Activated CD4-positive, alpha-beta T cell treated with anti-CD3 and anti-CD28 coated beads for 36 hours (primary cell): ENCODE measurements around the gene TMEM51. TPM values are rescaled to one million over a fixed set of nuclear protein-coding genes. Genes with fewer than 3 reads are reported as not detected.

Experiments
- ATAC-seq: fragments of 200-7000 bp; cut with Tn5 transposase; one replicate; pipeline ENCODE4 v1.10.0; 2021; ENCODE audit warnings: mild to moderate bottlenecking, moderate library complexity
- CTCF ChIA-PET: fragments of 350-600 bp; sonication (Branson Sonifier 250); formaldehyde crosslinking; loops from one replicate; lab custom pipeline; 2021; ENCODE audit warnings: antibody characterized with exemption; lab: Charles Lee
- POLR2A ChIA-PET: fragments of 350-600 bp; sonication (Branson Sonifier 250); formaldehyde crosslinking; loops from one replicate; lab custom pipeline; 2021; ENCODE audit warnings: antibody characterized with exemption, inconsistent platforms; lab: Charles Lee
- DNase-seq: peaks from one replicate; pipeline ENCODE4 v3.0.0-alpha.2; 2020
- H3K27ac Mint-ChIP-seq: one replicate; pipeline ENCODE4 v1.8.0; 2021; ENCODE audit warnings: mixed read lengths
- H3K27me3 Mint-ChIP-seq: one replicate; pipeline ENCODE4 v1.8.0; 2021; ENCODE audit warnings: mixed read lengths
- H3K36me3 Mint-ChIP-seq: one replicate; pipeline ENCODE4 v1.8.0; 2021; ENCODE audit warnings: low read depth, mixed read lengths
- H3K4me1 Mint-ChIP-seq: one replicate; pipeline ENCODE4 v1.8.0; 2021; ENCODE audit warnings: mixed read lengths
- H3K4me3 Mint-ChIP-seq: one replicate; pipeline ENCODE4 v1.8.0; 2021; ENCODE audit warnings: mild to moderate bottlenecking, moderate library complexity, mixed read lengths
- H3K9me3 Mint-ChIP-seq: one replicate; pipeline ENCODE4 v1.8.0; 2021; ENCODE audit warnings: low read depth, mixed read lengths
- intact Hi-C, 2 experiments: fragments of 100-400 bp; cut with DNase I in 1 of 2; cut with micrococcal nuclease in 1 of 2; formaldehyde crosslinking; loops; one replicate each; pipeline versions ENCODE4 v1.14.2 to v1.15.1; 2022 to 2024; cut with DNase I, micrococcal nuclease
- total RNA-seq, 2 experiments: library from RNA; stranded (reverse); gene quantifications; one replicate each; pipeline ENCODE4 v1.2.3, GENCODE V29; 2021

TMEM51 gene
- total RNA-seq, 2 experiments from 2014 or later: 0.11 TPM; not detected in 1

DNA sequence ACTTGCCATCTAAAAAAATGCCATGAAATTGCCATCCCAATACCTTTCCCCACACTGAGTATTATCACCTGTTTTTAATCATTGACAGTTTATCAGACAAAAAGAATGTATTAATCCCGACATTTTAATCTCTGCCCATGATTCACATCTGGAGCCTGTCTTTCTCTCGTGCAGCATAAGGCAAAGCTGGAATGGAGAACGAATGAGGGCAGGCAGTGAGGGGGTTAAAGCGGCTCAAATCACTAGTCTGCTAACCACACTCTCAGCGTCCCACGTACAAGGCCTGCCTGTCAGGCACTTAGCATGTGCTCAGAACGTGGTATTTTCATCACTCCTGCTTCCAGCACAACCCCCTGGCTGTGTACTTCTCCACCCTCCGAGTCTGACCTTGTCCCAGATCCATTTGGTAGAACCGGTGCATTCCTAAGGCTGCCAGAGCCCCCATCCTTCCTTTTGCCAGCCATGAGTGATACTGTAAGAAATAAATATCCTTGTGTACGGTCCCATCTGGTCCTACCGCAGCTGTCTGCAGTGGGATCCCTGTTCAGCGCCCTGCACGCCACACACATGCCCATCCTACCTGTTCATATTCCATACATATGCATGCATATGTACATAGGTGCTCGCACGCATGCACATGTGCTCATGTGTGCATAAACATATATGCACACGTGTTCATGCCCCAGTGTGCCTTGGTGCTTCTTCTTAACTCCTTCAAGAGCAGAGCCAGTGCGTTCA, 58.8 kb downstream of the TMEM51 start:
- Mint-ChIP-seq H3K36me3 (no peaks in the 10 kb centered on the region), H3K27ac (no peak overlapping the region), H3K27me3 (peaks cover 24% of the 10 kb centered on the region), H3K9me3 (no peaks in the 10 kb centered on the region), H3K4me3 (no peak overlapping the region), H3K4me1 (no peaks in the 10 kb centered on the region)
- POLR2A ChIA-PET: no interaction called here
- no peak for ATAC-seq
- DNase-seq: no peak
- CTCF ChIA-PET: interaction anchor here (1.4 kb wide), 1 partner anchor 59 kb away, joined by 3 read pairs; no protein-coding TSS in a partner anchor
- intact Hi-C loops: no loop called here

DNA sequence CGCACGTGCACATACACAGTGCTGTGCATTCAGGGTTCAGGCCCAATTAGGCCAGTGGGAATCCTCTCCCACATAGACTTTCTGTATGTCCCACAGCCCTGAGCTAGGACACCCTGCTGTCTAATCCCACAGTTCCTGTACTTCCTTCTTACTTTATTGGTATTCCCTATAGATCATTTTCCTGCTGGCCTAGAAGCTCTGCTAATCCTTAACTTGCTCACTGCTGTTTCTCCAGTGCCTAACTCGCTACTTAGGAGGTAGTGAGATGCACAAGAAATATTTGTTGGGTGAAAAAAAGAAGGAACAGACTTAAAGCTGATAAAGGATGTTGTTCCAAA, 59.4 kb downstream of the TMEM51 start:
- Mint-ChIP-seq H3K27ac (no peak overlapping the region), H3K36me3 (no peaks in the 10 kb centered on the region)

DNA sequence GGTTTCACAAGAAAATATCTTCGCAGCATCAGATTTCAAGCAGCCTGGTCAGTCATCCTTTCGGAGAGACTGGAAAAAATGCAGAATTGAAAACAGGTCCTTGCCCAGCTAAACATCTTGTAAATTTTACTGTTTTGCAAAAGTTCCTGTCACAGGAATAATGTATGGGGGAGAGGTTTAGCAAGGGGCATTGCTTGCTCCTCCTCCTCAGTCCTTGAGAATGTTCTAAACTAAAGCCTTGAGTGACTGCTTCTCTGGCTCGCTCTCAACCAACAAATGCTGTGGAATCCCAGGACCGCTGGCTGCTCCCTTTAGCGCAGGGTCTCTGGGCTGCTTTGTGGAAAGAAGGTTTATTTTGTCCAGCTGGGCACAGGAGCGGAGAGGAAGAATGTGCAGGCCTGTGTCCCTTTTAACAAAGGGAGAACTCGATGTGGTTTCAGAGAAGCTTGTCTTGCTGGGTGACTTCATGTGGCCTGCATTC, 59.8 kb downstream of the TMEM51 start:
- POLR2A ChIA-PET: interaction anchor here (0.6 to 1.1 kb wide), 2 partner anchors 18 to 69 kb away, joined by 3 to 6 read pairs; no protein-coding TSS in a partner anchor

More for the DNA sequence above, 59.4 kb downstream of the TMEM51 start:
- Mint-ChIP-seq H3K4me1 (no peaks in the 10 kb centered on the region), H3K9me3 (no peaks in the 10 kb centered on the region), H3K27me3 (peaks cover 20% of the 10 kb centered on the region), H3K4me3 (no peak overlapping the region)
- no peak for ATAC-seq
- intact Hi-C loops: no loop called here
- ChIA-PET CTCF (interaction anchor here (1.4 kb wide), 1 partner anchor 59 kb away, joined by 3 read pairs; no protein-coding TSS in a partner anchor), POLR2A (interaction anchor here (0.6 kb wide), 1 partner anchor 70 kb away, joined by 6 read pairs; no protein-coding TSS in a partner anchor)
- DNase-seq: no peak

DNA sequence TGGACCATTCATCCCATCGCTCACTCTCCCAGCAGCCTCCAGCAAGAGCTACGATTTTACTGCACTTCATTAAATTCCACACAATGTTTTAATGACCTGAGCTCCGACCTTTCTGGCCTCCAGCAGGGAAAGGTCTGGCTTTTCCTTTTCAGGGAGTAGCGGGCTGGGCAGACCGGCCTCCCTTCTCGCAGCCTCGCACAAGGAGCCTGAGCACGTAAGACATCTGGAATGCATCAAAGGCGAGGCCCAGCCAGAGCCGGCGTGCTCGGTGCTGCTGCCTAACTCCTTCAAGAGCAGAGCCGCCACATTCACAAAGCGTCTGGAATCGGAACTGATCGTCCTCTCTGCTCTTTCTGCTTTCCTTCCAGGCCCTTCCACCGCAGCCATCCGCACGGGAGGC, 61.0 kb downstream of the TMEM51 start:
- ChIA-PET CTCF (no interaction called here), POLR2A (interaction anchor here (1.1 kb wide), 1 partner anchor 17 kb away, joined by 3 read pairs; no protein-coding TSS in a partner anchor)
- no peaks in the 10 kb centered on the region for H3K4me1 Mint-ChIP-seq

More for the DNA sequence above, 59.8 kb downstream of the TMEM51 start:
- CTCF ChIA-PET: no interaction called here
- Mint-ChIP-seq H3K27ac (no peak overlapping the region), H3K4me1 (no peaks in the 10 kb centered on the region), H3K27me3 (peaks cover 19% of the 10 kb centered on the region), H3K36me3 (no peaks in the 10 kb centered on the region), H3K9me3 (no peaks in the 10 kb centered on the region), H3K4me3 (no peak overlapping the region)
- ATAC-seq (no peak), DNase-seq (no peak)
- intact Hi-C loops: no loop called here

DNA sequence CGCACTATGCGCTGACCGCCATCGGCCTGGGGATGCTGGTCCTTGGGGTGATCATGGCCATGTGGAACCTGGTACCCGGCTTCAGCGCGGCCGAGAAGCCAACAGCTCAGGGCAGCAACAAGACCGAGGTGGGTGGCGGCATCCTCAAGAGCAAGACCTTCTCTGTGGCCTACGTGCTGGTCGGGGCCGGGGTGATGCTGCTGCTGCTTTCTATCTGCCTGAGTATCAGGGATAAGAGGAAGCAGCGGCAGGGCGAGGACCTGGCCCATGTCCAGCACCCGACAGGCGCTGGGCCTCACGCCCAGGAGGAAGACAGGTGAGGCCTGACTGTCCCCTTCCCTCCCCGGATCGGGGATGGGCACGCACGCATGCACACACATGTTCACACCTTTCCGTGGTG, 61.6 kb downstream of the TMEM51 start:
- ChIA-PET CTCF (interaction anchor here (0.6 kb wide), 1 partner anchor 85 kb away, joined by 3 read pairs; no protein-coding TSS in a partner anchor), POLR2A (no interaction called here)
- Mint-ChIP-seq H3K4me3 (no peak overlapping the region), H3K27ac (no peak overlapping the region), H3K4me1 (no peaks in the 10 kb centered on the region), H3K36me3 (no peaks in the 10 kb centered on the region), H3K27me3 (peaks cover 22% of the 10 kb centered on the region), H3K9me3 (no peaks in the 10 kb centered on the region)
- ATAC-seq: no peak
- intact Hi-C loops: no loop called here
- DNase-seq: no peak

More for the DNA sequence above, 61.0 kb downstream of the TMEM51 start:
- DNase-seq (no peak), ATAC-seq (no peak)
- H3K27me3 Mint-ChIP-seq: peaks cover 23% of the 10 kb centered on the region
- no peaks in the 10 kb centered on the region for H3K36me3 Mint-ChIP-seq
- intact Hi-C loops: no loop called here
- no peaks in the 10 kb centered on the region for H3K9me3 Mint-ChIP-seq
- H3K27ac Mint-ChIP-seq: no peak overlapping the region
- no peak overlapping the region for H3K4me3 Mint-ChIP-seq

DNA sequence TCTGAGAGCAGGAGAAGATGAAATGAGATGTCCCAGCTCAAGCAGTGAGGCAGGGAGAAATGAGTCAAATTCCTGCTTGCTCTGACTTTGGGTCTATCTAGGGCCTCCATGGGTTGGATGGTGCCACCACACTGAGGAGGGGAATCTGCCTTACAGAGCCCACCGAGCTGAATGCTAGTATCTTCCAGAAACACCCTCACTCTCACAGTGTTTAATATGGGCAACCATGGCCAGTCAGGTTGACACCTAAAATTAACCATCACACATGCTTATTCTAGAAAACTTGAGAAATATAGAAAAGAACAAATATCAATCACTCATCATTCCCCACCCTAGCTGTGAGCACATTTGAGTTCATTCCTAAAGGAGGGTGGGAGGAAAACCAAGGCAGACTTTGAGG, 64.1 kb downstream of the TMEM51 start:
- ChIA-PET POLR2A (no interaction called here), CTCF (no interaction called here)
- H3K36me3 Mint-ChIP-seq: no peaks in the 10 kb centered on the region
- H3K27me3 Mint-ChIP-seq: peaks cover 21% of the 10 kb centered on the region
- no peak overlapping the region for H3K4me3 Mint-ChIP-seq
- H3K9me3 Mint-ChIP-seq: no peaks in the 10 kb centered on the region
- H3K4me1 Mint-ChIP-seq: no peaks in the 10 kb centered on the region
- no peak for ATAC-seq
- intact Hi-C loops: no loop called here
- H3K27ac Mint-ChIP-seq: no peak overlapping the region
- no peak for DNase-seq

GRCh38 chr1:15218287-15219279, 65.0 kb downstream of the TMEM51 start:
- intact Hi-C loops: no loop called here
- H3K27me3 Mint-ChIP-seq: peaks cover 17% of the 10 kb centered on the region

GRCh38 chr1:15219280-15220023, 65.9 kb downstream of the TMEM51 start:
- Mint-ChIP-seq H3K36me3 (no peaks in the 10 kb centered on the region), H3K27ac (no peak overlapping the region), H3K4me1 (no peaks in the 10 kb centered on the region), H3K9me3 (no peaks in the 10 kb centered on the region), H3K4me3 (no peak overlapping the region), H3K27me3 (peaks cover 17% of the 10 kb centered on the region)
- intact Hi-C loops: no loop called here
- CTCF ChIA-PET: interaction anchor here (0.9 kb wide), 1 partner anchor 29 kb away, joined by 3 read pairs; no protein-coding TSS in a partner anchor
- no peak for ATAC-seq
- no peak for DNase-seq
- POLR2A ChIA-PET: no interaction called here

More at GRCh38 chr1:15218287-15219279, 65.0 kb downstream of the TMEM51 start:
- Mint-ChIP-seq H3K36me3 (no peaks in the 10 kb centered on the region), H3K9me3 (no peaks in the 10 kb centered on the region), H3K27ac (no peak overlapping the region), H3K4me3 (no peak overlapping the region), H3K4me1 (no peaks in the 10 kb centered on the region)
- POLR2A ChIA-PET: no interaction called here
- no peak for ATAC-seq
- CTCF ChIA-PET: interaction anchor here (0.9 kb wide), 1 partner anchor 30 kb away, joined by 3 read pairs; no protein-coding TSS in a partner anchor
- no peak for DNase-seq

DNA sequence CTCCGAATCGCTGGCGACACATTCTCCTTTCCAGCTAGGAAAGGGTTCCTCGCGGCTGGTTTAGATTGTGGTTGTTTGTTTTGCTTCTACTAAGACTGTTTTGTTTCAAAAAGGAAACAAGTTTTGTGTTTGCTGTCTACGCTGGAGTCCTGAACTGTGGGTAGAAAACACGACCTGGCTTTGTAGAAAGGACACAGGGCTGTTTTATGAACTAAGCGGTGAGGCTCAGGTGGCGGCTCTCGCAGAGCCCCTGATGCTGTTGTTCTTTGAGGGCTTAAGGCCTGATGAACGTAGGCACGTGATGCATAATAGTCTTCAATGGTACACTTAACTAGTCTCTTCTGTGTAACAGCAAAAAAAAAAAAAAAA, 66.5 kb downstream of the TMEM51 start:
- no peak for DNase-seq
- intact Hi-C loops: no loop called here
- Mint-ChIP-seq H3K27me3 (peaks cover 17% of the 10 kb centered on the region), H3K4me3 (no peak overlapping the region), H3K4me1 (no peaks in the 10 kb centered on the region), H3K36me3 (no peaks in the 10 kb centered on the region), H3K9me3 (no peaks in the 10 kb centered on the region), H3K27ac (no peak overlapping the region)
- no peak for ATAC-seq
- ChIA-PET POLR2A (no interaction called here), CTCF (interaction anchor here (0.9 to 1.2 kb wide), 2 partner anchors 91 to 104 kb away, joined by 3 read pairs; no protein-coding TSS in a partner anchor)

- H3K4me1 Mint-ChIP-seq: no peaks in the 10 kb centered on the region
- H3K36me3 Mint-ChIP-seq: no peaks in the 10 kb centered on the region
- H3K9me3 Mint-ChIP-seq: no peaks in the 10 kb centered on the region
- CTCF ChIA-PET: interaction anchor here (0.6 to 1.2 kb wide), 4 partner anchors 44 to 1744 kb away, joined by 3 read pairs; no protein-coding TSS in a partner anchor
- POLR2A ChIA-PET: no interaction called here
- ATAC-seq (no peak), DNase-seq (no peak)
- peaks cover 17% of the 10 kb centered on the region for H3K27me3 Mint-ChIP-seq
- no peak overlapping the region for H3K27ac Mint-ChIP-seq
- H3K4me3 Mint-ChIP-seq: no peak overlapping the region
- intact Hi-C loops: no loop called here
Measured at GRCh38 chr1:15220825-15221431, 67.4 kb downstream of the TMEM51 start.
